ENCODE data around the gene TCF7L2.

TCF7L2 gene

DNA sequence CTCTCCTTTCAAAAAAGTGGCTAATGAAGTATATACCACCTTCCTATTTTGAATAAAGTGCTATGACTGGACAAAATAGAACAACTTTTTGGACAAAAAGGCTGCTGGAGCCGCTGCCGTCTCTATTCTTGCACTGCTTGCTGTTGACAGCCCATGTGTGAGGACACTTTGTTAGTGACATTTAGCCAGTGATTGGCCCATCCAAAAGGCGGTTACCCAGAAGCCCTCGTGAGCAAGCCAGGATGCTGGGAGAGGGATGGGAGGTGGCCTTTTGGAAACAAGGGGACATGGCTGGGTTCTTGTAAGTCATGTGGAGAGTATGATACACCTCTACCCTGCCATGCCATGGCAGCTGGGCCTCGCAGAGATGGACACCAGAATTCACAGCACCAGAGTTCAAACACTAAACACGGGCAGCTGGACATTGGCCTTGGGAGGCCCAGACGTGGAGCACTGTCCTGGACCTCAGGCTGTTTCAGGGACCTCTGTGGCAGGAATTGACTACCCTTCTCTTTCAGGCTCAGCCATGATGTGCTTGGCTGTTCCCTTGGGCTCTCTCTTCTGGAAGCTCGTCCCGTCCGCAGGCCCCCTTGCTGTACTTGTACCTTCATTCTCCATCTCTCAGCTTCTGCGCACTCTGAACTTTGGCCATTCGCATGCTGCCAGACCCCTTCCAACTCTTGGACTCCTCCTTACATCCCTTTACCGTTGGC, 118.3 kb downstream of the TCF7L2 start:
- Histone ChIP-seq H3K4me3 (ENCODE audit: low read depth in 1 of 2, low read length in 2 of 2) (no peak overlapping the region), H3K27me3 (ENCODE audit: control insufficient read depth in 1 of 2, insufficient read depth in 2 of 2, low read length in 2 of 2) (no peaks in the 10 kb centered on the region), H3K4me1 (ENCODE audit: control insufficient read depth in 1 of 2, insufficient read depth in 2 of 2, low read length in 2 of 2) (peaks cover 27 to 30% of the 10 kb centered on the region in 2 donors), H3K36me3 (ENCODE audit: control insufficient read depth in 1 of 2, insufficient read depth in 2 of 2, low read length in 2 of 2) (peaks cover 3 to 4% of the 10 kb centered on the region in 2 donors), H3K27ac (ENCODE audit: low read depth, low read length) (no peak overlapping the region), H3K9ac (ENCODE audit: low read depth in 1 of 2, low read length in 2 of 2) (no peak overlapping the region), H3K9me3 (ENCODE audit: control insufficient read depth in 1 of 2, low read length in 2 of 2) (no peaks in the 10 kb centered on the region)

DNA sequence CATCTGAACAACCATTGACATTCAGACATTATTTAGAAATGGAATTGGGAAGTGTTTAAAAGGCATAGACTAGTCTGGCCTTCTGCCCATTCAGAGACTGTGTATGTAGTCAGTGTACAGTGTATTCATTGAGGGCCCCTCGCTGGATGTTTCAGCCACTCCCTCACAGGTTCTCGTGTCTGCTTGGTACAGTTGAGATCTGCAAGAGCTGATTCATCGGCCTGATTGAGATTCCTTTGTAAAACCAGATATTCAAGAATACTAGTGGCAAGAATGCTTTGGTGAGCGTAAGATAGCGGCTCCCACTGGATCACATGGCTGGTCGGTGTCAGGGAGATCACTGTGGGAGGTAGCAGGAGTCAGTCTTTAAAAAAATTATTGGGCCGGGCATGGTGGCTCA, 119.5 kb downstream of the TCF7L2 start:
- no peaks in the 10 kb centered on the region for H3K9me3 ChIP-seq (ENCODE audit: control insufficient read depth in 1 of 2, low read length in 2 of 2)
- H3K27ac ChIP-seq (ENCODE audit: low read depth, low read length) = no peak overlapping the region
- H3K27me3 ChIP-seq (ENCODE audit: control insufficient read depth in 1 of 2, insufficient read depth in 2 of 2, low read length in 2 of 2) = no peaks in the 10 kb centered on the region
- peaks cover 3 to 4% of the 10 kb centered on the region in 2 donors for H3K36me3 ChIP-seq (ENCODE audit: control insufficient read depth in 1 of 2, insufficient read depth in 2 of 2, low read length in 2 of 2)
- no peak overlapping the region for H3K9ac ChIP-seq (ENCODE audit: low read depth in 1 of 2, low read length in 2 of 2)
- no peak overlapping the region for H3K4me3 ChIP-seq (ENCODE audit: low read depth in 1 of 2, low read length in 2 of 2)
- H3K4me1 ChIP-seq (ENCODE audit: control insufficient read depth in 1 of 2, insufficient read depth in 2 of 2, low read length in 2 of 2) = peaks cover 35 to 37% of the 10 kb centered on the region in 2 donors

DNA sequence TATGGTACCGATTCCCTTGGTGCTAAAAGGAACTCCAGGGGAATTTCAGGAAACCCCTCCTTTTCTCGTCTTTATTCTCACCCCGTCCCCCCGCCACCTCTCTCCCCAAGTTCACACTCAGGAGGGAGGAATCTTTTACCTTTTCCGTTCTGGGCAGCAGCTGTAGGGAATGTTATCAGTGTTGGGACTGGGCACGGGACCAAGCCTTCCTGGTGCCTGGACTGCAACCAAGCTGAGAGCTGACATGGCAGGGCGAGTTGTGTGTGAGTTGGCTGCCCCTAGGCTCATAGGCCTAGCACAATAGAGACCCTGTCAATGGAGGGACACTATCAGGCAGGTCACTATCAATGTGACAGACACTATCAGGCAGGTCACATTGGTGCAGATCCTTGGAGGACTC, 121.4 kb downstream of the TCF7L2 start:
- H3K9me3 ChIP-seq (ENCODE audit: control insufficient read depth in 1 of 2, low read length in 2 of 2) = no peaks in the 10 kb centered on the region
- peak overlapping the region in 1 of 2 donors; percentile 4 for H3K4me3 ChIP-seq (ENCODE audit: low read depth in 1 of 2, low read length in 2 of 2)
- peaks cover 26 to 27% of the 10 kb centered on the region in 2 donors for H3K4me1 ChIP-seq (ENCODE audit: control insufficient read depth in 1 of 2, insufficient read depth in 2 of 2, low read length in 2 of 2)
- no peaks in the 10 kb centered on the region for H3K27me3 ChIP-seq (ENCODE audit: control insufficient read depth in 1 of 2, insufficient read depth in 2 of 2, low read length in 2 of 2)
- H3K27ac ChIP-seq (ENCODE audit: low read depth, low read length) = peak overlapping the region; percentile 36
- H3K36me3 ChIP-seq (ENCODE audit: control insufficient read depth in 1 of 2, insufficient read depth in 2 of 2, low read length in 2 of 2) = peaks cover 3 to 4% of the 10 kb centered on the region in 2 donors
- H3K9ac ChIP-seq (ENCODE audit: low read depth in 1 of 2, low read length in 2 of 2) = no peak overlapping the region

DNA sequence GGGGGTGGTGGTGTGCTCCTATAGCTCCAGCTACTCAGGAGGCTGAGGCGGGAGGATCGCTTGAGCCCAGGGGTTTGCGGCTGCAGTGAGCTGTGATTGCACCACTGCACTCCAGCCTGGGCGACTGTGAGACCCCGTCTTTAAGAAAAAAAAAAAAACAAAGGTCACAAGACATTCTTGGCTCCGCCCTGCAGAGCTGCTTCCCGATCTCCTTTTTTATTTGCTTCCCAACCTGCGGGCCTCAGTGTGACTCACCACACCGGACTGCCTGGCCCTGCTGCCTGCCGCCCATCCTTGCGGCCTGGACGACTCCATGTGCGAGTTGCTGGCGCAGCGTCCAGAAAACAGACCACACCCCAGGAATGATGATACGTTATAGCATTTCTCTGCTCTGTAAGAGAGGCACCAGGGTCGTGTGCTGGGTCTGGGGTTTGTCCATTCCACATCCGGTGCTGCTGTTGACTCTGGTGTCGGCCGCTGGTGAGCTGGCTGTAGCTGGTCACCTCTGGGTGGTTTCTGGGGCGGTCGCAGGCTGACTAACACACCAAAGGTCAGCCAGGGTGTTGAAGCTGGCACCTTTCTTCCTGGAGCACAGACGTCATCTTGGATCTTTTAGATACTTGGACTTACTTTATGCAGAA, 123.6 kb downstream of the TCF7L2 start:
- Histone ChIP-seq H3K27ac (ENCODE audit: low read depth, low read length) (peak overlapping the region; percentile 79), H3K4me3 (ENCODE audit: low read depth in 1 of 2, low read length in 2 of 2) (peak overlapping the region in 1 of 2 donors; percentile 53), H3K9ac (ENCODE audit: low read depth in 1 of 2, low read length in 2 of 2) (peak overlapping the region; percentile 31 to 43), H3K9me3 (ENCODE audit: control insufficient read depth in 1 of 2, low read length in 2 of 2) (no peaks in the 10 kb centered on the region), H3K36me3 (ENCODE audit: control insufficient read depth in 1 of 2, insufficient read depth in 2 of 2, low read length in 2 of 2) (peaks cover 3 to 6% of the 10 kb centered on the region in 2 donors), H3K4me1 (ENCODE audit: control insufficient read depth in 1 of 2, insufficient read depth in 2 of 2, low read length in 2 of 2) (peaks cover 26 to 27% of the 10 kb centered on the region in 2 donors), H3K27me3 (ENCODE audit: control insufficient read depth in 1 of 2, insufficient read depth in 2 of 2, low read length in 2 of 2) (no peaks in the 10 kb centered on the region)

DNA sequence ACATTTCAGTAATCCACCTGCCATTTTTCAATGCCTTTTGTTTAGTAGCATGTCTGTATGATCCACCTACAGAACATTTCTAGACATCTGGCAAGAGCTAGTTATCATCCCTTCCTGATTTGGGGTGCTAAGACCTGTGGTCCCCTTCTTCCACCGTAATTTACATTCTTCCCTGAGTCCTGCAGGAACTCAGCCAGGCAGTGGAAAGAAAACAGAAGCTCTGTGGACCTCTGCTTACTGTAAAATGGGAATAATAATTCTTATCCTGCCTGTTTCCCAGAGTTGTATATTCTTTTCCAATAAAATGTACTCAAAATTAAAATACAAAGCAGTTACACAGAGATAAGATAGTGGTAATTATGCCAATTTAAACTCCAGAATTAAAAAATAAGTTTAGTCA, 126.9 kb downstream of the TCF7L2 start:
- Histone ChIP-seq H3K4me1 (ENCODE audit: control insufficient read depth in 1 of 2, insufficient read depth in 2 of 2, low read length in 2 of 2) (peaks cover 14 to 16% of the 10 kb centered on the region in 2 donors), H3K9ac (ENCODE audit: low read depth in 1 of 2, low read length in 2 of 2) (no peak overlapping the region)

DNA sequence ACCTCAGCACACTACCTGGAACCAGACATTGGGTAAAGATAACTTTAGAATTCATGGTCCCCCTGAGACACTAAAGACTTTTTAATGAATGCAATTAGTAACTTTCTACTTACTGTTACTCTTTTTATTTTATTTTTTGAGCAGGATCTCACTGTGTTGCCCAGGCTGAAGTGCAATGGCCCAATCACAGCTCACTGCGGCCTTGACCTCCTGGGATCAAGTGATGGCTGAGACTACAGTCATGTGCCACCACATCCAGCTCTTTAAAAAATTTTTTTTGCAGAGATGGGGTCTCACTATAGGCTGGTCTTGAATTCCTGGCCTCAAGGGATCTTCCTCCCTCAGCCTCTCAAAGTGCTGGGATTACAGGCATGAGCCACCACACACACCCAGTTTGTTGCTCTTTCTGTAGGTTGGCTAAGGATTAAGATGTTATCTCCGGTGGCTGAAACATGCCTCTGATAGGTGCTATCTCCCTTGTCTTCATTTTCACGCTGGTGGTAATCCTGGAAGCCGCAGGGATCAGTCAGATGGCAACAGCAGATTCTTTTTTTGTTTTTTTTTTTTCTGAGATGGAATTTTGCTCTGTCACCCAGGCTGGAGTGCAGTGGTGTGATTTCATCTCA, 128.3 kb downstream of the TCF7L2 start:
- H3K27me3 ChIP-seq (ENCODE audit: control insufficient read depth in 1 of 2, insufficient read depth in 2 of 2, low read length in 2 of 2) = no peaks in the 10 kb centered on the region
- no peak overlapping the region for H3K9ac ChIP-seq (ENCODE audit: low read depth in 1 of 2, low read length in 2 of 2)
- H3K27ac ChIP-seq (ENCODE audit: low read depth, low read length) = no peak overlapping the region
- peaks cover 7 to 11% of the 10 kb centered on the region in 2 donors for H3K4me1 ChIP-seq (ENCODE audit: control insufficient read depth in 1 of 2, insufficient read depth in 2 of 2, low read length in 2 of 2)
- no peaks in the 10 kb centered on the region for H3K9me3 ChIP-seq (ENCODE audit: control insufficient read depth in 1 of 2, low read length in 2 of 2)
- H3K4me3 ChIP-seq (ENCODE audit: low read depth in 1 of 2, low read length in 2 of 2) = no peak overlapping the region
- peaks cover 0 to 11% of the 10 kb centered on the region in 2 donors for H3K36me3 ChIP-seq (ENCODE audit: control insufficient read depth in 1 of 2, insufficient read depth in 2 of 2, low read length in 2 of 2)

More for the DNA sequence above, 126.9 kb downstream of the TCF7L2 start:
- Histone ChIP-seq H3K27me3 (ENCODE audit: control insufficient read depth in 1 of 2, insufficient read depth in 2 of 2, low read length in 2 of 2) (no peaks in the 10 kb centered on the region), H3K36me3 (ENCODE audit: control insufficient read depth in 1 of 2, insufficient read depth in 2 of 2, low read length in 2 of 2) (peaks cover 0 to 11% of the 10 kb centered on the region in 2 donors), H3K4me3 (ENCODE audit: low read depth in 1 of 2, low read length in 2 of 2) (no peak overlapping the region), H3K9me3 (ENCODE audit: control insufficient read depth in 1 of 2, low read length in 2 of 2) (no peaks in the 10 kb centered on the region), H3K27ac (ENCODE audit: low read depth, low read length) (no peak overlapping the region)

DNA sequence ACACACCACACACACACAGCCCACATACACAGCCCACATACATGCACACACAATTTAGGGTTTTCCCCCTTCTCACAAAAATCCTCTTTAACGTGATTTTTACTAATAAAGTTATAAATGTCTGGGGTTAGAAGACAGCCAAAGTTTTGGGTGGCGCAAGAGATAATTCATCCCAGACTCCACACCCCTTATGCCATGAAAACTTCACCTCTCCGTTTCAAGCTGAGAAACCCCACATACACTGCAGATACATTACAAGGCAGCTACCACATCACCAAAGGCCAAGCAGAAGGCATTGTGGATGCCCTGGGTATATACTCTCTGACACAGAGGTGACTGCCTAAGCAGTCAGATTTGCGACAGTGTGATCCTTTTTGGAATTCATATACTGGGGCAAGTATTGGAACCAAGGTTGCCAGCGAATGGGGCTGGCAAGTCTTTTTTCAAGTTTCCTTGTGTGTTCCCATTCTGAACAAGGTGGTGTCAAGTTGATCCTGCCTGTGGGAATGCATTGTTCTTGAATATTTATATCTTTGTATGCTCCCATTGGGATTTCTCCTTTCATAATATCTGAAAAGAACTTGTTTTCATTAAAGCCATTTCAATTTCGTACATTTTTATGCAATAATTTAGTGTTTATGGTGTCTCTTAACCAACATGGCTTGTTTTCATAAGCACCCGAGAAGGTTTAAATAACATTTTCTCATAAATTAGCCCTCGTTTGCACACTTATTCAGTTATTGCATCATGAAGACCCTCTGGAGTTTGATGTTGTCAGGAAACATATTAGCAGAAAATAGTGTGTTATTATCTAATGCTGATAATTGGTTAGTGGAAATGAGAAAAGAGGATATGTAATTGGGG, 130.2 kb downstream of the TCF7L2 start:
- Histone ChIP-seq H3K27ac (ENCODE audit: low read depth, low read length) (no peak overlapping the region), H3K4me3 (ENCODE audit: low read depth in 1 of 2, low read length in 2 of 2) (no peak overlapping the region), H3K4me1 (ENCODE audit: control insufficient read depth in 1 of 2, insufficient read depth in 2 of 2, low read length in 2 of 2) (peaks cover 0 to 1% of the 10 kb centered on the region in 2 donors), H3K27me3 (ENCODE audit: control insufficient read depth in 1 of 2, insufficient read depth in 2 of 2, low read length in 2 of 2) (no peaks in the 10 kb centered on the region), H3K9me3 (ENCODE audit: control insufficient read depth in 1 of 2, low read length in 2 of 2) (no peaks in the 10 kb centered on the region), H3K36me3 (ENCODE audit: control insufficient read depth in 1 of 2, insufficient read depth in 2 of 2, low read length in 2 of 2) (peaks cover 0 to 11% of the 10 kb centered on the region in 2 donors), H3K9ac (ENCODE audit: low read depth in 1 of 2, low read length in 2 of 2) (no peak overlapping the region)

DNA sequence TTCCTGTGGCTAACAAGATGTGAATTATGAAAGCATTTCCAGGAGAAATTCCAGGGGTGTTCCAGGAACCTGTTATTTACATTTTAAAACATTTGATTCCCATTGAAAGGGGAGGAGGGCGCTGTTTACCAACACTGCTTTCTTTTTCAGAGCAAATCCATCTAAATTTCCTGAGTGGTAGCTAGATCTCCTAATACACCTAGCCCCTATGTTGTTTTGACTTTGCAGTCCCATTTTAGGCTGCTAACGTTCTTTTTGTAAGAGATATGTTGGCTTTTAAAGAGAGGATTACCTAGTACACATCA, 130.8 kb downstream of the TCF7L2 start:
- no peak overlapping the region for H3K4me3 ChIP-seq (ENCODE audit: low read depth in 1 of 2, low read length in 2 of 2)
- peaks cover 0 to 6% of the 10 kb centered on the region in 2 donors for H3K4me1 ChIP-seq (ENCODE audit: control insufficient read depth in 1 of 2, insufficient read depth in 2 of 2, low read length in 2 of 2)
- H3K9ac ChIP-seq (ENCODE audit: low read depth in 1 of 2, low read length in 2 of 2) = no peak overlapping the region
- H3K27ac ChIP-seq (ENCODE audit: low read depth, low read length) = no peak overlapping the region
- no peaks in the 10 kb centered on the region for H3K27me3 ChIP-seq (ENCODE audit: control insufficient read depth in 1 of 2, insufficient read depth in 2 of 2, low read length in 2 of 2)
- no peaks in the 10 kb centered on the region for H3K9me3 ChIP-seq (ENCODE audit: control insufficient read depth in 1 of 2, low read length in 2 of 2)
- H3K36me3 ChIP-seq (ENCODE audit: control insufficient read depth in 1 of 2, insufficient read depth in 2 of 2, low read length in 2 of 2) = peaks cover 0 to 11% of the 10 kb centered on the region in 2 donors

DNA sequence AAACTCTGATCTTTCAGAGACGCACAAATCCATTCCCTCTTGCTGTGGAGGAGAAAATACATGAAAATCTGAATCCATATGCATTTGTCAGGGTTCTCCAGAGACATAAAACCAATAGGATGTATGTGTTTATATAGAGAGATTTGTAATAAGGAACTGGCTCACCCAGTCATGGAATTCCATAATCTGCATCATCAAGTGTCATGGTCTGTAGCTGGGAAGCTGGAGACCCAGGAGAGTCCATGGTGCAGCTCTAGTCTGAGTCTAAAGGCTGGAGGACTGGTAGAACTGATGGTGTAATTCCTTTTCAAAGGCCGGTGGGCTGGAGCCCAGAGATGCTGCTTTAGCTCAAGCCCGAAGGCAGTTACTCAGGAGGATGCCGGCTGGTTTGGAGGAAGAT, 134.0 kb downstream of the TCF7L2 start:
- no peak overlapping the region for H3K4me3 ChIP-seq (ENCODE audit: low read depth in 1 of 2, low read length in 2 of 2)
- H3K4me1 ChIP-seq (ENCODE audit: control insufficient read depth in 1 of 2, insufficient read depth in 2 of 2, low read length in 2 of 2) = peaks cover 17 to 28% of the 10 kb centered on the region in 2 donors
- H3K27me3 ChIP-seq (ENCODE audit: control insufficient read depth in 1 of 2, insufficient read depth in 2 of 2, low read length in 2 of 2) = no peaks in the 10 kb centered on the region
- no peaks in the 10 kb centered on the region for H3K9me3 ChIP-seq (ENCODE audit: control insufficient read depth in 1 of 2, low read length in 2 of 2)
- no peak overlapping the region for H3K9ac ChIP-seq (ENCODE audit: low read depth in 1 of 2, low read length in 2 of 2)
- H3K27ac ChIP-seq (ENCODE audit: low read depth, low read length) = no peak overlapping the region
- peaks cover 0 to 5% of the 10 kb centered on the region in 2 donors for H3K36me3 ChIP-seq (ENCODE audit: control insufficient read depth in 1 of 2, insufficient read depth in 2 of 2, low read length in 2 of 2)
